ENCODE data around the gene CIPC.

CIPC gene

DNA sequence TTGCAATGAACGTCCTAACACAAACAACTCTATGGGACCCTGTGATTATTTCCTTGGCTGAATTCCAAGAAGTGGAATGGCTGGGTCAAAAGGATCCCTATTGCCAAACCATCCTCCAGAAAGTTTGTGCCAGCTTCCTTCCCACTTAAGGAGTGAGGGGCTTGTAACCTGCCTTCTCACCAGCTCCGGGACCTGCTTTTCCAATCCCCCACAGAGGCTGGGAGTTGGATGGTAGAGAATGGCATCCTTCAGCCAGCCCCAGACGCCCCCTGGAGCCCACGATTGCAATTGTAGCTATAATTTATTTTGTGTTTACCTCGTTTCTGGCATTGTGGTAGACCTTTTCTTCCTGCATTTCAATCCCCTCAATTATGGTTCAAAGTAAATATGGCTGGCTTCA, 53.2 kb downstream of the CIPC start:
- Histone ChIP-seq H3K9me3 (ENCODE audit: control insufficient read depth, insufficient read depth, low read length) (no peaks in the 10 kb centered on the region), H3K27me3 (ENCODE audit: control insufficient read depth, insufficient read depth, low read length) (peaks cover under 1% of the 10 kb centered on the region), H3K9ac (ENCODE audit: low read depth, low read length) (no peak overlapping the region), H3K4me1 (ENCODE audit: control insufficient read depth, insufficient read depth, low read length) (peaks cover 3% of the 10 kb centered on the region), H3K4me3 (ENCODE audit: low read depth, low read length) (no peak overlapping the region), H3K36me3 (ENCODE audit: control insufficient read depth, insufficient read depth, low read length) (no peaks in the 10 kb centered on the region)

DNA sequence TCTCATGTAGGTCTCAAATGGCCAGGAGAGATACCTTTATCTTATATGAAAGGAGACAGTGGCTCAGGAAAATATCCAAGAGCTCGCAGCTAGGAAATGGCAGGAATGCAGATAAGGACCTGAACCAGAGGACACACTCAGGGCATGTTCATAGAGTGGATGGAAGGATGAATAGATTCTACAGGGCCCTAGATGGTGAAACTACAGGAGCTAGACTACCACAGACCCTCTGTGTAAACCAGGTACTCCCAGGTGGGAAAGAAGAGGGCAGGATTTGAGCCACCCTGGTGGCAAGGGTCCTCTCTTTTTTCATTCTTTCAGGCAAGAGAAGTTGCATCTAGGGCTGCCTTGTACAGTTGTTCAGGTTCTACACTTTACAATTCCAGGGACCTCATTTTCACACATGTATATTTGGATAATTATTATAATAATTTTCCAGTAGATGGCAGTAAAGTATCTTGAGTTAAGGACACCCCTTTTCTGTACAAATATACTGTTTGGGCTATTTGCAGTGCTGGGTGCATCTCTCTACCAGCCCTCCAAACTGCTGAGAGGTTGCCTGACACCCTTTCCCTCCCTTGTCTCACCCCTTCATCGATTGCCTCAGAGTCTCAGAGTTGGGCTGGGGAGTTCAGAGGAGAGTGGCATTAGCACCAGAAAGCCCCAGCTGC, 54.0 kb downstream of the CIPC start:
- H3K4me3 ChIP-seq (ENCODE audit: low read depth, low read length): no peak overlapping the region
- no peaks in the 10 kb centered on the region for H3K9me3 ChIP-seq (ENCODE audit: control insufficient read depth, insufficient read depth, low read length)
- no peak overlapping the region for H3K9ac ChIP-seq (ENCODE audit: low read depth, low read length)
- no peaks in the 10 kb centered on the region for H3K27me3 ChIP-seq (ENCODE audit: control insufficient read depth, insufficient read depth, low read length)
- no peaks in the 10 kb centered on the region for H3K4me1 ChIP-seq (ENCODE audit: control insufficient read depth, insufficient read depth, low read length)
- no peaks in the 10 kb centered on the region for H3K36me3 ChIP-seq (ENCODE audit: control insufficient read depth, insufficient read depth, low read length)

DNA sequence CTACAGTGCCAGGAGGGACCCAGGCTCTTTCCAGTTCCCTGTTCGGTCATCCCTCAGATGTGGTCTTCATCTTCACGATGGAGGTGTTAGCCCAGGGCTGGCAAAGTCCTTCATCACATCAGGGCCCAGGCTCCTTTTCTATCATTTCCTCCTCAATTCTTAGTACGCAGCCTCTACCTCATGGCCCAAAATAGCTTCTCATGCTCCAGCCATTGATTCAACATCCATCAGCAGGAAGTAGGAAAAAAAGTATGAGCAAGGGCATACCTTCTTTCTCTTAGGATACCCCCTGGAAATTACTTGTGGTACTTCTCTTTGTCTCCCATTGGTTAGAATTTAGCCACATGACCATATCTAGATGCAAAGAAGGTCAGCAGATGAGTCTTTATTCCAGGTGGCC, 55.7 kb downstream of the CIPC start:
- no peaks in the 10 kb centered on the region for H3K9me3 ChIP-seq (ENCODE audit: control insufficient read depth, insufficient read depth, low read length)
- no peaks in the 10 kb centered on the region for H3K27me3 ChIP-seq (ENCODE audit: control insufficient read depth, insufficient read depth, low read length)
- H3K9ac ChIP-seq (ENCODE audit: low read depth, low read length): no peak overlapping the region
- peaks cover 10% of the 10 kb centered on the region for H3K4me1 ChIP-seq (ENCODE audit: control insufficient read depth, insufficient read depth, low read length)
- no peaks in the 10 kb centered on the region for H3K36me3 ChIP-seq (ENCODE audit: control insufficient read depth, insufficient read depth, low read length)
- no peak overlapping the region for H3K4me3 ChIP-seq (ENCODE audit: low read depth, low read length)

DNA sequence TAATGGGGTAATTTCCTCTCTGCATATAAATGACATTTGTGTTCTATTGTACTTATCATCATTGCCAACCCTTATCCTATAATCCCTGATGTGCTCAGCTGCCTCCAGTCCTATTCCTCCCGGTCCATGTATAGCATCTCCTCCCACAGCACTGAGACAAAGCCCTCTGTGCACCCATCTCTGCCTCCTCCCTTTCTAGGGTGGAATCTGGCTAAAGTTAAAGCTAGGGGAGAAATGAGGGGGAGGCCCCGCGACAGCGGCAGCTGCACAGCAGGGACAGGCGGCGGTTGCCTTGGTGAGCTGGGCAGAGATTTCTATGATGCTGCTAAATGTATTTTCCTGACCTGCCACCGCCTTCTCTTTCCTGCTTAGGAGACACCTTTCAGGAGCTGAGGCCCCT, 56.4 kb downstream of the CIPC start:
- Histone ChIP-seq H3K27me3 (ENCODE audit: control insufficient read depth, insufficient read depth, low read length) (no peaks in the 10 kb centered on the region), H3K9me3 (ENCODE audit: control insufficient read depth, insufficient read depth, low read length) (no peaks in the 10 kb centered on the region)

DNA sequence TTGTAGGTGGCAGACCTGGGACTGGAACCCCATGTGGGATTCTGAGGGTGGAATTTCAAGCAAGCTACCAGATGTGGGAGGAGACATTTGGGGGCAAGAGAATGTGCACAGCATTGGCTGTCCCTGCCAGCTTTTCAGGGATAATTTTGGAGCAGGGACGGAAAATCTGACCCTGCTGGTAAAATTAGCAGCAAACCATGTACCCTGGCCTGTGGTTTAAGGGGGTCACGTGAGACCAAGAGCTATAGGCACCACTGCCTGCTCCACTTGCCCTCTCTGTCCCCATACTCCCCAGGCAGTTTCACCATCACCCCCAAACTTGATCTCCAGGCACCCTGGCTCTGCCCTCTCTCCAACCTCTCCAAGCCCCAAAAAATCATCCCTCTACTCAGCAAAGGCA, 57.0 kb downstream of the CIPC start:
- no peaks in the 10 kb centered on the region for H3K9me3 ChIP-seq (ENCODE audit: control insufficient read depth, insufficient read depth, low read length)
- H3K27me3 ChIP-seq (ENCODE audit: control insufficient read depth, insufficient read depth, low read length): no peaks in the 10 kb centered on the region
- H3K4me3 ChIP-seq (ENCODE audit: low read depth, low read length): no peak overlapping the region
- H3K36me3 ChIP-seq (ENCODE audit: control insufficient read depth, insufficient read depth, low read length): no peaks in the 10 kb centered on the region
- H3K9ac ChIP-seq (ENCODE audit: low read depth, low read length): no peak overlapping the region
- peaks cover 11% of the 10 kb centered on the region for H3K4me1 ChIP-seq (ENCODE audit: control insufficient read depth, insufficient read depth, low read length)

More for the DNA sequence above, 56.4 kb downstream of the CIPC start:
- Histone ChIP-seq H3K36me3 (ENCODE audit: control insufficient read depth, insufficient read depth, low read length) (no peaks in the 10 kb centered on the region), H3K4me1 (ENCODE audit: control insufficient read depth, insufficient read depth, low read length) (peaks cover 11% of the 10 kb centered on the region), H3K9ac (ENCODE audit: low read depth, low read length) (no peak overlapping the region), H3K4me3 (ENCODE audit: low read depth, low read length) (no peak overlapping the region)

DNA sequence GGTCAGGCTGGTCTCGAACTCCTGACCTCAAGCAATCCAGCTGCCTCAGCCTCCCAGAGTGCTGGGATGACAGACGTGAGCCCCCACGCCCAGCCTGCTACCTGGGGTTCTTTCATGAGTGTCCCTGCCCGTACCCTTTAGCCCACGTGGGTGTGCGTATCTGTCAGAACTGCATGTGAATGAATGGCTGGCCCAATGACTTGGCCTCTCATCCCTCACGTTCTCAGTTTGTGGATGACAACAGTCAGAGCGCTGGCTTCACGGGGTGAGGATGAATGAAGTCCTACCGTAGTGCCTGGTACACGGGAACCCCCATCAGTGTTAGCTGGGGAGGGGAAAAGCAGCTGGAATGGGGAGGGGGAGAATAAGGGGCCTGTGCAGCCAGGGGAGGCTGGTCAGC, 59.7 kb downstream of the CIPC start:
- Histone ChIP-seq H3K4me1 (ENCODE audit: control insufficient read depth, insufficient read depth, low read length) (peaks cover 11% of the 10 kb centered on the region), H3K27me3 (ENCODE audit: control insufficient read depth, insufficient read depth, low read length) (no peaks in the 10 kb centered on the region), H3K4me3 (ENCODE audit: low read depth, low read length) (no peak overlapping the region), H3K9ac (ENCODE audit: low read depth, low read length) (no peak overlapping the region), H3K9me3 (ENCODE audit: control insufficient read depth, insufficient read depth, low read length) (no peaks in the 10 kb centered on the region), H3K36me3 (ENCODE audit: control insufficient read depth, insufficient read depth, low read length) (no peaks in the 10 kb centered on the region)

DNA sequence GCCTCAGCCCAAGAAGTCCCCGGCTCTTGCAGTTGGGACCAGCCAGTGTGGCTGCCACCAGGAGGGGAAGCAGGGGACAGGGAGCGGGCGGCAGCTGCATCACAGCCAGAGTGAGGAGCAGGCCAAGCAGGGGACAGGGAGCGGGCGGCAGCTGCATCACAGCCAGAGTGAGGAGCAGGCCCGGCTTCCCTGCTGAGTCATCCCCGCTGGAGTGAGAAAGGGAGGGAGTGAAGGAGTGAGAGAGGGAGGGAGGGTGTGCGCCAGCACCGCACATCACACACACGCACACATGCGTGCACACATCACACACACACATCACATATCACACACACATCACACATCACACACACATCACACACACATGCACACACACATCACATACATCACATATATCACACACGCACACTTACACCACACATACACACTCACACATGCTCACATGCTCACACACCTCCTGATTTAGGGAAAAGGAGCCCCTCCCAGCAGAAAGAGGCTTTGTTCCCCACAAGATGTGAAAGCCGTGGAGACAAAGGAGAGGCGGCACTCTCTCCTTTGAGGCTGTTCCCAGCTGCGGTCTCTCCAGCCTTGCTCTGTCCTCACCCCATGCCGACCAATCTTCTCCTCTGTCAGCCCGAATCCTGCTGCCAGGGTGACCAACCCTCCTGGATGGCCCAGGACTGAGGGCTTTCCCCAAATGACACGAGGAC, 60.3 kb downstream of the CIPC start:
- peaks cover 11% of the 10 kb centered on the region for H3K4me1 ChIP-seq (ENCODE audit: control insufficient read depth, insufficient read depth, low read length)
- no peak overlapping the region for H3K9ac ChIP-seq (ENCODE audit: low read depth, low read length)
- H3K27me3 ChIP-seq (ENCODE audit: control insufficient read depth, insufficient read depth, low read length): no peaks in the 10 kb centered on the region
- H3K4me3 ChIP-seq (ENCODE audit: low read depth, low read length): peak overlapping the region; percentile 39
- H3K9me3 ChIP-seq (ENCODE audit: control insufficient read depth, insufficient read depth, low read length): no peaks in the 10 kb centered on the region
- no peaks in the 10 kb centered on the region for H3K36me3 ChIP-seq (ENCODE audit: control insufficient read depth, insufficient read depth, low read length)

DNA sequence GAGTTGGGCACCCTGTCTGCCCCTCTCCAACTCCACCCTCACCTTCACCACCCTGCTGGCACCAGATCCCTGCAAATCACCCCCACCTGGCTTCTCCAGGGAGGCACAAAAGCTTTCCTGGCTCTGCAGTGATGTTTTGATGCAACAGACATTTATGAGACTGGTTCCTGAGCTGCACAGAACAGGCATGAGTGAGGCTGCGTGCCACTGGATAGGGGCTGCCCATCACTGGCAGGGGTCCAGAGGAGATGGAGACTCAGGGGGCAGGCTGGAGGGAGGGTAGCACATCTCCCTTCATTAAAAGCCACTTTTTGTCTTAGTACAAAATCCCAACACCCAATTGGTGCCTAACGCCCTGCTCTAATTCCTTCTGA, 60.8 kb downstream of the CIPC start:
- H3K4me3 ChIP-seq (ENCODE audit: low read depth, low read length): peak overlapping the region; percentile 9

DNA sequence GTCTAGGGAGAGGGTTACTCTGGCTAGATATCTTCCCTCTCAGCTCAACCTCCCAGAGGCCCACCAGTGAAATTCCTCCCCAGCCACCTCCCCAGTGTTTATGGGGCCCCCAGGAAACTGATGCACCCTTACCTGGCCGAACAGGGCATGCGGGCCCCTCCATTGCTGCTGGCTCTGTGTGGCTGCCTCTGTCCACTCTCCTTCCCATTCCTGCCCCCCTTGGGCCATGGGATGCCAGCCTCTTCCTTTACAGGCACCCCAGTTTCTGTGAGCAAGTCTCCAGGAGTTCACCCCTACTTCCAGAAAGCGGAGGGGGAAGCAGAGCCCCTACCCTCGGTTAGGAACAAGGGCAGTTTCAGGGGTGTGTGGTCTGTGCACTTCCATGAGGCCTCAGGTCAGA, 63.0 kb downstream of the CIPC start:
- no peak overlapping the region for H3K9ac ChIP-seq (ENCODE audit: low read depth, low read length)
- H3K36me3 ChIP-seq (ENCODE audit: control insufficient read depth, insufficient read depth, low read length): no peaks in the 10 kb centered on the region
- H3K4me3 ChIP-seq (ENCODE audit: low read depth, low read length): no peak overlapping the region
- H3K9me3 ChIP-seq (ENCODE audit: control insufficient read depth, insufficient read depth, low read length): no peaks in the 10 kb centered on the region
- no peaks in the 10 kb centered on the region for H3K27me3 ChIP-seq (ENCODE audit: control insufficient read depth, insufficient read depth, low read length)
- H3K4me1 ChIP-seq (ENCODE audit: control insufficient read depth, insufficient read depth, low read length): peaks cover 11% of the 10 kb centered on the region

More for the DNA sequence above, 60.8 kb downstream of the CIPC start:
- H3K4me1 ChIP-seq (ENCODE audit: control insufficient read depth, insufficient read depth, low read length): peaks cover 11% of the 10 kb centered on the region
- no peak overlapping the region for H3K9ac ChIP-seq (ENCODE audit: low read depth, low read length)
- H3K27me3 ChIP-seq (ENCODE audit: control insufficient read depth, insufficient read depth, low read length): no peaks in the 10 kb centered on the region
- no peaks in the 10 kb centered on the region for H3K36me3 ChIP-seq (ENCODE audit: control insufficient read depth, insufficient read depth, low read length)
- no peaks in the 10 kb centered on the region for H3K9me3 ChIP-seq (ENCODE audit: control insufficient read depth, insufficient read depth, low read length)
